HEK293 (cell line): ENCODE results near the gene SH3RF3.

Experiments used
- CTCF ChIA-PET: fragments of 350-600 bp; formaldehyde crosslinking; extraction: SDS; loops from one replicate; lab custom pipeline; 2021; ENCODE audit warnings: antibody characterized with exemption; lab: Yijun Ruan, JAX
- POLR2A ChIA-PET: fragments of 300-600 bp; formaldehyde crosslinking; extraction: SDS; loops from one replicate; lab custom pipeline; 2020; ENCODE audit warnings: antibody characterized with exemption, inconsistent platforms; lab: Yijun Ruan, JAX
- H3K27ac ChIP-seq: fragments of 200-500 bp; sonication (Bioruptor generic); 2 replicates; pipeline ENCODE4 v1.5.1; 2014; ENCODE audit warnings: low read depth, low read length, control low read depth, inconsistent platforms; ENCODE audit errors: extremely low read depth
- H3K36me3 ChIP-seq, 2 experiments: fragments of 200-500 bp in 1 of 2; sonication (Bioruptor generic) in 1 of 2; 1 replicate in 1 of 2; 2 replicates in 1 of 2; pipeline ENCODE4 v1.5.1; 2014 to 2017; ENCODE audit warnings: inconsistent platforms in 2 of 2, low read length in 2 of 2; ENCODE audit not compliant: control insufficient read depth in 2 of 2, insufficient read depth in 1 of 2
- H3K4me1 ChIP-seq: fragments of 200-500 bp; sonication (Bioruptor generic); 2 replicates; pipeline ENCODE4 v1.5.1; 2014; ENCODE audit warnings: mild to moderate bottlenecking, low read length, inconsistent platforms; ENCODE audit not compliant: control insufficient read depth, insufficient read depth
- H3K4me3 ChIP-seq: 2 replicates; pipeline ENCODE4 v1.5.1; 2011; ENCODE audit warnings: low read depth, mild to moderate bottlenecking, control low read depth, low read length, moderate library complexity
- H3K9me3 ChIP-seq: fragments of 200-500 bp; sonication (Bioruptor generic); 2 replicates; pipeline ENCODE4 v1.5.1; 2014; ENCODE audit warnings: low read depth, low read length, inconsistent platforms; ENCODE audit not compliant: control insufficient read depth, insufficient read depth
- BCL11A ChIP-seq: fragments of 450-650 bp; formaldehyde crosslinking; IDR thresholded peaks from 2 replicates; pipeline ENCODE4 v1.5.1; 2016; ENCODE audit warnings: low read depth, missing biosample characterization, missing genetic modification characterization
- HOXC10 ChIP-seq: sonication (generic); formaldehyde crosslinking; IDR thresholded peaks from 2 replicates; pipeline ENCODE4 v1.8.1; 2023; ENCODE audit warnings: mild to moderate bottlenecking, missing genetic modification reagents
- KLF16 ChIP-seq: fragments of 450-650 bp; formaldehyde crosslinking; IDR thresholded peaks from 2 replicates; pipeline ENCODE4 v1.5.1; 2017; ENCODE audit warnings: missing biosample characterization, missing genetic modification characterization
- RBAK ChIP-seq: fragments of 450-650 bp; formaldehyde crosslinking; IDR thresholded peaks from 2 replicates; pipeline ENCODE4 v1.5.1; 2016; ENCODE audit warnings: missing biosample characterization, missing genetic modification characterization
- REPIN1 ChIP-seq: fragments of 450-650 bp; formaldehyde crosslinking; IDR thresholded peaks from 2 replicates; pipeline ENCODE4 v1.5.1; 2017; ENCODE audit warnings: missing biosample characterization, missing genetic modification characterization, low read depth
- ZBTB17 ChIP-seq: fragments of 450-650 bp; formaldehyde crosslinking; IDR thresholded peaks from 2 replicates; pipeline ENCODE4 v1.5.1; 2016; ENCODE audit warnings: missing biosample characterization, missing genetic modification characterization
- ZEB2 ChIP-seq: fragments of 450-650 bp; formaldehyde crosslinking; IDR thresholded peaks from 2 replicates; pipeline ENCODE4 v1.5.1; 2016; ENCODE audit warnings: missing biosample characterization, missing genetic modification characterization
- ZIC2 ChIP-seq: fragments of 450-650 bp; formaldehyde crosslinking; IDR thresholded peaks from 2 replicates; pipeline ENCODE4 v1.5.1; 2016; ENCODE audit warnings: missing biosample characterization, missing genetic modification characterization
- ZNF138 ChIP-seq: fragments of 450-650 bp; formaldehyde crosslinking; IDR thresholded peaks from 2 replicates; pipeline ENCODE4 v1.5.1; 2016; ENCODE audit warnings: missing biosample characterization, missing genetic modification characterization, borderline replicate concordance
- ZNF214 ChIP-seq: fragments of 450-650 bp; formaldehyde crosslinking; IDR thresholded peaks from 2 replicates; pipeline ENCODE4 v1.5.1; 2017; ENCODE audit warnings: missing biosample characterization, mild to moderate bottlenecking, missing genetic modification characterization, borderline replicate concordance
- ZNF274 ChIP-seq, 2 experiments: fragments of 200-500 bp in 1 of 2; fragments of 450-650 bp in 1 of 2; sonication (Bioruptor generic) in 1 of 2; formaldehyde crosslinking in 1 of 2; IDR thresholded peaks; 2 replicates each; pipeline versions ENCODE4 v1.5.1 to v1.6.1; 2014 to 2016; ENCODE audit warnings: borderline replicate concordance in 1 of 2, inconsistent platforms in 1 of 2, low read length in 1 of 2, missing biosample characterization in 1 of 2, missing genetic modification characterization in 1 of 2
- ZNF280D ChIP-seq: fragments of 450-650 bp; formaldehyde crosslinking; IDR thresholded peaks from 2 replicates; pipeline ENCODE4 v1.5.1; 2016; ENCODE audit warnings: missing biosample characterization, missing genetic modification characterization
- ZNF341 ChIP-seq: fragments of 450-650 bp; formaldehyde crosslinking; IDR thresholded peaks from 2 replicates; pipeline ENCODE4; 2016; ENCODE audit warnings: low read depth, missing biosample characterization, missing genetic modification characterization
- ZNF501 ChIP-seq: fragments of 450-650 bp; formaldehyde crosslinking; IDR thresholded peaks from 2 replicates; pipeline ENCODE4 v1.5.1; 2016; ENCODE audit warnings: missing biosample characterization, missing genetic modification characterization
- ZNF555 ChIP-seq: fragments of 450-650 bp; formaldehyde crosslinking; conservative IDR thresholded peaks from 2 replicates; pipeline ENCODE4 v1.5.1; 2017; ENCODE audit warnings: missing biosample characterization, mild to moderate bottlenecking, missing genetic modification characterization, inconsistent platforms
- ZNF571 ChIP-seq: fragments of 450-650 bp; formaldehyde crosslinking; IDR thresholded peaks from 2 replicates; pipeline ENCODE4 v1.5.0; 2017; ENCODE audit warnings: missing biosample characterization, missing genetic modification characterization
- ZNF658 ChIP-seq: fragments of 450-650 bp; formaldehyde crosslinking; IDR thresholded peaks from 2 replicates; pipeline ENCODE4; 2016; ENCODE audit warnings: missing biosample characterization, missing genetic modification characterization
- ZNF843 ChIP-seq: fragments of 450-650 bp; formaldehyde crosslinking; IDR thresholded peaks from 2 replicates; pipeline ENCODE4 v1.5.1; 2016; ENCODE audit warnings: missing biosample characterization, missing genetic modification characterization
- ZSCAN18 ChIP-seq: fragments of 450-650 bp; formaldehyde crosslinking; IDR thresholded peaks from 2 replicates; pipeline ENCODE4 v1.5.1; 2016; ENCODE audit warnings: missing biosample characterization, missing genetic modification characterization
- TF ChIP-seq, protein P1 (sequence below): fragments of 450-650 bp; formaldehyde crosslinking; IDR thresholded peaks from 2 replicates; pipeline ENCODE4 v1.5.1; 2016; ENCODE audit warnings: missing biosample characterization, missing genetic modification characterization
- TF ChIP-seq, protein P2 (sequence below): fragments of 450-650 bp; formaldehyde crosslinking; IDR thresholded peaks from 2 replicates; pipeline ENCODE4 v1.5.1; 2016; ENCODE audit warnings: missing biosample characterization, missing genetic modification characterization

Gene SH3RF3

DNA sequence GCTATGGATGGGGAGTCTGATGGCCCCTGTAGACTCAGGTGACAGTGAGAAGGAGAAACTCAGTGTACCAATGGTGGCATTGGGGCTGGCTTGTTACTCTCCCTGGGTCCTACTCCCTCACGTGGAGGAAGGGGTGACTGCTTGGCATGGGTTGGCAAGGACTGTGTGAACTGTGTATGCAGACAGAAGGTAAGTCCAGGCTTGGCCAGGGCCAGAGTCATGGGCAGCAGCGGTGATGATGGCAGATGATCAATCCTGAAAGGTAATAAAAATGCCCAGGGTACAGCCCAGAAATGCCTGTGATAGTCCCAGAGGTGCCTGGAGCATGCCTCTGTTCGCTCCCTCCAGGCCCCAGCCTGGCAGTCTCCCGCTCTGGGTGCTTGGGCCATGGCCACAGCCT is 153.9 kb downstream of the SH3RF3 start (continued):
- TF ChIP-seq ZNF658 (tag by site-specific recombination), result no peak

DNA sequence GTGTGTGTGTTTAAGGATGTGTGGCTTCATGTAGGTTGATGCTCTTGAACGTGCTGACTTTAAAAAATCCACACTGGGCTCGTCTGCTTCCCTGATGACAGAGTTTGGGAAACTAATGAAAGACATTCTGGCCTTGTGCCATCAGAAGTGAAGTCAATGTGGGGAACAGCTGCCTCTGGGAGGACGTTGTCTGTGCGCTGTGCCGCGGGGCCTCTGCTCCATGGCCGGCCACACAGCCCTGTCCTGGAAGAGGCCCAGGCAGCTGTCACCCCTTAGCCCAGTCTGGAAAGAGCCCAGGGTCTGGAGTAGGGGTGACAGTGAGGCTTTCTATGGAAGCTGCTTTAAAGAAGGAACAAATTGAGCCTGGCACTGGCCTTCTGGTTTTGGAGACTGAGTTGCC is 155.8 kb downstream of the SH3RF3 start:
- Histone ChIP-seq H3K4me1 (peaks cover 6% of the 10 kb centered on the region), H3K36me3 (no peaks in the 10 kb centered on the region), H3K9me3 (no peaks in the 10 kb centered on the region), H3K27ac (no peak overlapping the region)
- ChIA-PET CTCF (interaction anchor here (0.7 kb wide), 1 partner anchor 9 kb away, joined by 3 read pairs; no protein-coding TSS in a partner anchor), POLR2A (no interaction called here)
- TF ChIP-seq, protein P1, sequence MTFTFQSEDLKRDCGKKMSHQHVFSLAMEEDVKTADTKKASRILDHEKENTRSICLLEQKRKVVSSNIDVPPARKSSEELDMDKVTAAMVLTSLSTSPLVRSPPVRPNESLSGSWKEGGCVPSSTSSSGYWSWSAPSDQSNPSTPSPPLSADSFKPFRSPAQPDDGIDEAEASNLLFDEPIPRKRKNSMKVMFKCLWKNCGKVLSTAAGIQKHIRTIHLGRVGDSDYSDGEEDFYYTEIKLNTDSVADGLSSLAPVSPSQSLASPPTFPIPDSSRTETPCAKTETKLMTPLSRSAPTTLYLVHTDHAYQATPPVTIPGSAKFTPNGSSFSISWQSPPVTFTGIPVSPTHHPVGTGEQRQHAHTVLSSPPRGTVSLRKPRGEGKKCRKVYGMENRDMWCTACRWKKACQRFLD, result no peak
- TF ChIP-seq ZNF555 (tag by site-specific recombination) (no peak), ZBTB17 (tag by site-specific recombination) (no peak), ZNF501 (tag by site-specific recombination) (no peak), ZNF341 (tag by site-specific recombination) (peak; percentile 50; the same call in 1 of the 2 replicates)
- TF ChIP-seq, protein P2, sequence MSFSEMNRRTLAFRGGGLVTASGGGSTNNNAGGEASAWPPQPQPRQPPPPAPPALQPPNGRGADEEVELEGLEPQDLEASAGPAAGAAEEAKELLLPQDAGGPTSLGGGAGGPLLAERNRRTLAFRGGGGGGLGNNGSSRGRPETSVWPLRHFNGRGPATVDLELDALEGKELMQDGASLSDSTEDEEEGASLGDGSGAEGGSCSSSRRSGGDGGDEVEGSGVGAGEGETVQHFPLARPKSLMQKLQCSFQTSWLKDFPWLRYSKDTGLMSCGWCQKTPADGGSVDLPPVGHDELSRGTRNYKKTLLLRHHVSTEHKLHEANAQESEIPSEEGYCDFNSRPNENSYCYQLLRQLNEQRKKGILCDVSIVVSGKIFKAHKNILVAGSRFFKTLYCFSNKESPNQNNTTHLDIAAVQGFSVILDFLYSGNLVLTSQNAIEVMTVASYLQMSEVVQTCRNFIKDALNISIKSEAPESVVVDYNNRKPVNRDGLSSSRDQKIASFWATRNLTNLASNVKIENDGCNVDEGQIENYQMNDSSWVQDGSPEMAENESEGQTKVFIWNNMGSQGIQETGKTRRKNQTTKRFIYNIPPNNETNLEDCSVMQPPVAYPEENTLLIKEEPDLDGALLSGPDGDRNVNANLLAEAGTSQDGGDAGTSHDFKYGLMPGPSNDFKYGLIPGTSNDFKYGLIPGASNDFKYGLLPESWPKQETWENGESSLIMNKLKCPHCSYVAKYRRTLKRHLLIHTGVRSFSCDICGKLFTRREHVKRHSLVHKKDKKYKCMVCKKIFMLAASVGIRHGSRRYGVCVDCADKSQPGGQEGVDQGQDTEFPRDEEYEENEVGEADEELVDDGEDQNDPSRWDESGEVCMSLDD (tag by site-specific recombination), result no peak
- TF ChIP-seq, all 188 proteins: peak for 1
- no peak overlapping the region for H3K4me3 ChIP-seq

- POLR2A ChIA-PET, result no interaction called here
- Histone ChIP-seq H3K36me3 (no peaks in the 10 kb centered on the region), H3K9me3 (no peaks in the 10 kb centered on the region), H3K4me1 (peaks cover 6% of the 10 kb centered on the region), H3K27ac (no peak overlapping the region), H3K4me3 (no peak overlapping the region)
- CTCF ChIA-PET, result interaction anchor here (0.7 kb wide), 1 partner anchor 9 kb away, joined by 3 read pairs; no protein-coding TSS in a partner anchor
- TF ChIP-seq ZNF214 (tag by site-specific recombination) (no peak), KLF16 (tag by site-specific recombination) (no peak), REPIN1 (tag by site-specific recombination) (no peak), ZIC2 (tag by site-specific recombination) (peak; percentile 73), ZBTB17 (tag by site-specific recombination) (no peak), ZNF274 (IDR thresholded peaks at IDR 0.05; ENCODE audit: low read length) (no peak), ZNF274 (tag by site-specific recombination; IDR thresholded peaks at IDR 0.05; ENCODE audit: borderline replicate concordance) (no peak)
Observed at GRCh38 chr2:109285244-109285651, 156.2 kb downstream of the SH3RF3 start.

DNA sequence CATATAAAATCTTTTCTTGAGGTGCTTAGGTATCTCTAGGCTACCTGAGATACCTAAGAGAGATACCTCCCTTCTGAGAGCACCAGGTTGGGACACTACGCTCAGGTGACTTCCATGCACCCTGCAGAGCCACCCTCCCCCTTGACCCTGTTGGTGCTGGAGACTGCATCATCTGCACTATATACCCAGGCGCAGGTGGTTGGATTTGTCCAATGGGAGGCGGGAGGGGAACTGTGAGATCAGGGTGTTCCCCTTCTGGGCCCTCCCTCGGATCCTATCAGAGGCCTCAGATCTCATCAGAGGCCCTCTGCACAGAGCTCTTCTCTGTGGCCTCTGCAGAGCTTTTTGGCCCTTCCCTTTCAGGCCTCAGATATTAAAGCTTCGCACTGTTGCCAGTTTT is 158.4 kb downstream of the SH3RF3 start:
- no peak overlapping the region for H3K27ac ChIP-seq
- no peaks in the 10 kb centered on the region for H3K36me3 ChIP-seq
- H3K4me3 ChIP-seq, result no peak overlapping the region
- CTCF ChIA-PET, result no interaction called here
- H3K4me1 ChIP-seq, result peaks cover 6% of the 10 kb centered on the region
- POLR2A ChIA-PET, result no interaction called here
- H3K9me3 ChIP-seq, result no peaks in the 10 kb centered on the region
- TF ChIP-seq RBAK (tag by site-specific recombination) (no peak), ZNF280D (tag by site-specific recombination) (no peak), ZNF843 (tag by site-specific recombination) (no peak), ZSCAN18 (tag by site-specific recombination) (no peak), ZEB2 (tag by site-specific recombination) (no peak), BCL11A (tag by site-specific recombination) (no peak), HOXC10 (CRISPR knock-in tag) (no peak), ZNF571 (no peak), ZNF501 (tag by site-specific recombination) (no peak), ZNF138 (tag by site-specific recombination) (no peak)
